GM19025 (cell line): ENCODE data around the gene PLD2.

ENCODE experiments used
- ATAC-seq: cut with Tn5 transposase; IDR thresholded peaks from one replicate; pipeline ENCODE4 v1.9.1; 2021; ENCODE audit warnings: mild to moderate bottlenecking, low read depth, moderate library complexity; ENCODE audit not compliant: unreplicated experiment

PLD2 gene

GRCh38 chr17:4833941-4834680 is 27.2 kb downstream of the PLD2 start:
- no peak for ATAC-seq

DNA sequence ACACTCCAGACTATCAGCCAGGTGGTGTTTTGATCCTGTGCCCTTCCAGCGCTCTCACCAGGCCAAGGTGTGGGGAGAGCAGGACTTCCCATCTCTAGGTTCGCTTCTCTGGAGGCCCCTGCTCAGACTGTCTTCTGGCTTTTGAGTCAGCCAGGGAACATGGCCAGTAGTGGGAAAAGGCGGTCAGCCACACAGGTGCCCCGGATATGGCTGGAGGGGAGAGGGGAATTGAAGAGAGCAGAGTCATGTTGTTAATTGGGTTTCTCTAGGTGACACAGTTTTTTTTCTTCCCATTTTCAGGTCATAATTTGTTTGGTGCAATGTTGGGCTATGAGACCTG is 27.7 kb downstream of the PLD2 start:
- no peak for ATAC-seq

DNA sequence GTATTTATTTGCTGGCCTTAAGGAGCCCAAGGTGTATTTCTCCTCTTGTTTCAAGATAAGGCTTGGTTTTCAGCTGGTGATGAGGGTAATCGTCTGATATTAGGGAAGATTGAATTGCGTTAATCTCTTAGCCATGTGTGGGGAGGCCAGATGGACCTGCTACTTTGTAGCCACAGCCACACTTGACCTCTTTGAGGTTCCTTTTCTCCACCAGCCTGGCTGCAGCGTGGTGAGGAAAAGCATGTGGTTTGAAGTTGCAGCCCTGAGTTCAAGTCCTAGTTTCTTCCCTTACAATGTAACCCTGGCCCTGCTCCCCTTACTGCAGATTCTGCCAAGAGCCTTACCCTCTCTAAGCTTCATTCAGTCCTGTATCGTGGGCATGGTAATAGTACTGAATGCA is 29.3 kb downstream of the PLD2 start:
- no peak for ATAC-seq

- no peak for ATAC-seq
These were observed 30.7 kb downstream of the PLD2 start for GRCh38 chr17:4837471-4838308.

DNA sequence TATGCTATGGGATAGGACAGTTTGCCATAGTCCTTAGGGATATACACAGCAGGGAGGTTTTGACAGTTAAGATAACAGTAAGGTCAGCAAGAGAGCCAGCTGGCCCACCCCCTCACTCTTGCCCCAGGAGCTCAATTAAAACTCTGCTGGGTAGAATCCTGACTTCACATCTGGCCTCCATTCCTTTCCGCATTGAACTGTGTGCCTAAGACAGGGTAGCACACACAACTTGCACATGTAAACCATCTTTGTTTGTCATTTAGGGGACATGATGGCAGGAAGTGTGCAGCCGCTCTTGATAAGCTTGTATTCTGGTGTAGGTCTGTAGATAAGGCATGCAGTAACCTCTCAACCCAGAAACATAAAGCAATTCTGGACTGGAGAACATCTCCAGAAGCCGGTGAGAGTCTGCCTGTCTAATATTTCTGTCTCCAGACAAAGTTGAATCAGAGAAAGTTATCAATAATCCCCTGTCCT is 31.4 kb downstream of the PLD2 start:
- ATAC-seq: no peak

DNA sequence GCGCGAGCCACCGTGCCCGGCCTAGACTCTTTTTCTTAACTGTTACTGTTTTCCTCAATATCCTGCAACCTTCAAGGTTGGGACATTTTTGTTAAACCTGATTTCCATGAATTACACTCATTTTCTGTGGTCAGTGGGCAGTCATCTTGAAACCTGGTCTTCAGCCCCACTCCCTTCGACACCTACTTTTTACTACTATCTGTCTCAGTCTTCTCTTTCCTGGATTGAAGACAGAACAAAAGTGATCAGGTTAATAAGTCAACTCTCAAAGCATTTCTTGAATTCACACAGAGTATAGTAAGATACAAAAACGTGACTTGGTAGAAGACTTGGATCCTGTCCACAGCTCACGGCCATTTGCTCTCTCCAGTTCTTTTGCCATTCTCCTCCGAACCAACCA is 32.3 kb downstream of the PLD2 start:
- ATAC-seq: no peak

DNA sequence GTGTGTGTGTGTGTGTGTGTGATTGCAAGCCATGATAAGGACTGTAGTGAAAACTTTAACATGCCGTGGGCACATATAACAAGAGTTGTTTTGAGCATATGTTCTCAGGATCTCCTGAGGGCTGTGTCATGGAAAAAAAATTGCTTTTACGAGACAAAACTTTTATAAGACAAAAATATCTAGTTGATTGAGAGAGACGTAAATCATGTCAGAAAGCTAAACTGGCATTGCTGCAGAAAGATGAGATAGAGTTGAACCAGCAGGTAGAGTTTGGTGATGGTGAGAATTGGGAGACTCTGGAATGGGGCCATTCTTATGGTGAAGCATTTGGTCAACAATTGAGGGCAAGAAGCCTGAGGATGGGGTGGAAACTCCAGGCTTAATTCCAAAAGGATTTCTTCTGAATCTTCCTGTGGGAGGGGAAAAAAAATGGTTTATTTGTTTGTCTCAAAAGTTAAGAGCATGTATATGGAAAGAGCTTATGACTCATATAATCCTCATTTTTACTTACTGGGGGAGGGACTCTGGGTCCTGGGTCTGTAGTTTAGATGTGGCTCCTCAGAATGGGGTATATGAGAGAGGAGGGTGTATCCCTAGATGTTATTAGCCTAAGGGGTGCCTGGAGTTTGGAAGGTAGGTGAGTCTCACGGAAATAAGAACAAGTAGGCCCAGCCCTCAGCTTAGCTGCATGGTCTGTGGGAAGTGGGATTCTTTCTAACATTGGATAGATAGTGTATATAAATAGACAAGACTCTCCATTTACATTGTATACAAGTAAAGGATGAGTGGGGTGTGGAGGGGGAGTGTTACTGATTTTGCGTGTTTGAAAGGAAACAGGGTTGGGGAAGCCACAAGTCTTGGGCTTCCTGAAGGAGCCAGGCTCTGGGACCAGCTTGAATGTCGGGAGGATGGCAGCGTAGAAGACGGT is 33.3 kb downstream of the PLD2 start:
- no peak for ATAC-seq

DNA sequence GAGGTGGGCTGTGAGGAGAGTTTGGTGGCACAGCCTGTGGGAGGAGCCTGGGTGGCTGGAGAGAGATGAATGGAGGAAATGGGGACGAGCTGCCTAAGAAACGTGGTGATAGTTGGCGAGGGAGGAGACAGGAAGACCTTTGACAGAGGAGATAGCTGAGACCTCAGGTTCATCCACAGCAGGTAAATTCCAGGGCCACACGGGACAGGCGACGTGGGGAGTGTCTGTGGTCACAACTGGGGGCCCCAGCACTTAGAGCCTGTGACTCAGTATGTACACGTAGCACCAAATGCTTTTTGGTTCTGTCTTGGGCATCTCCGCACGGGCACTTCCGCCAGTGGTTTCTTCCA is 33.9 kb downstream of the PLD2 start:
- no peak for ATAC-seq

GRCh38 chr17:4842376-4842775 is 35.4 kb downstream of the PLD2 start:
- ATAC-seq: no peak

GRCh38 chr17:4843321-4844000 is 36.5 kb downstream of the PLD2 start:
- ATAC-seq: no peak

- ATAC-seq: no peak
These were observed 38.2 kb downstream of the PLD2 start for GRCh38 chr17:4845118-4845517.

GRCh38 chr17:4846635-4847390 is 39.9 kb downstream of the PLD2 start:
- ATAC-seq: no peak

- ATAC-seq: no peak
These were observed 42.1 kb downstream of the PLD2 start for GRCh38 chr17:4849011-4849536.

GRCh38 chr17:4850246-4850645 is 43.3 kb downstream of the PLD2 start:
- no peak for ATAC-seq

- ATAC-seq: no peak
These were observed 44.1 kb downstream of the PLD2 start for GRCh38 chr17:4851084-4851483.

GRCh38 chr17:4852567-4853207 is 45.7 kb downstream of the PLD2 start:
- no peak for ATAC-seq

GRCh38 chr17:4853208-4853671 is 46.3 kb downstream of the PLD2 start:
- no peak for ATAC-seq

- ATAC-seq: no peak
These were observed 47.2 kb downstream of the PLD2 start for GRCh38 chr17:4854111-4854681.
